Mesendoderm (in vitro differentiated cells): ENCODE results near the gene USP7.

Source experiments
- DNase-seq: peaks from one replicate; pipeline ENCODE4 v3.0.0; 2013
- H2AK5ac ChIP-seq: 2 replicates; pipeline ENCODE4 v1.6.1; 2013; ENCODE audit warnings: low read length, inconsistent platforms
- H2BK120ac ChIP-seq: 2 replicates; pipeline ENCODE4 v1.6.1; 2013; ENCODE audit warnings: low read depth, mild to moderate bottlenecking, low read length, moderate library complexity, mixed read lengths
- H2BK15ac ChIP-seq: replicated peaks from 2 replicates; pipeline ENCODE4 v1.6.1; 2013; ENCODE audit warnings: low read depth, mild to moderate bottlenecking, moderate library complexity
- H2BK5ac ChIP-seq: 2 replicates; pipeline ENCODE4 v1.6.1; 2013; ENCODE audit warnings: low read length, inconsistent platforms
- H3K18ac ChIP-seq: 2 replicates; pipeline ENCODE4 v1.6.1; 2013; ENCODE audit warnings: mild to moderate bottlenecking, low read length, mixed read lengths
- H3K23ac ChIP-seq: one replicate; pipeline ENCODE4 v1.6.1; 2013; ENCODE audit warnings: low read length
- H3K27ac ChIP-seq: 2 replicates; pipeline ENCODE4 v1.5.1; 2013; ENCODE audit warnings: low read depth, mild to moderate bottlenecking, inconsistent platforms, low read length, moderate library complexity
- H3K27me3 ChIP-seq: 2 replicates; pipeline ENCODE4 v1.6.1; 2013; ENCODE audit warnings: low read length, control low read depth, mild to moderate bottlenecking, inconsistent platforms; ENCODE audit not compliant: insufficient read depth, poor library complexity
- H3K36me3 ChIP-seq: 2 replicates; pipeline ENCODE4 v1.6.1; 2013; ENCODE audit warnings: low read length, inconsistent platforms; ENCODE audit not compliant: control insufficient read depth, insufficient read depth
- H3K4ac ChIP-seq: one replicate; pipeline ENCODE4 v1.6.1; 2013; ENCODE audit warnings: low read depth, mild to moderate bottlenecking, low read length, moderate library complexity
- H3K4me1 ChIP-seq: 2 replicates; pipeline ENCODE4 v1.6.1; 2013; ENCODE audit warnings: low read depth, low read length, inconsistent platforms; ENCODE audit not compliant: control insufficient read depth
- H3K4me2 ChIP-seq: 2 replicates; pipeline ENCODE4 v1.6.1; 2013; ENCODE audit warnings: low read length
- H3K4me3 ChIP-seq: 2 replicates; pipeline ENCODE4 v1.5.1; 2013; ENCODE audit warnings: mild to moderate bottlenecking, low read length
- H3K56ac ChIP-seq: one replicate; pipeline ENCODE4 v1.6.1; 2013; ENCODE audit warnings: low read length
- H3K79me1 ChIP-seq: 2 replicates; pipeline ENCODE4 v1.6.1; 2013; ENCODE audit warnings: low read length, inconsistent platforms
- H3K79me2 ChIP-seq: 2 replicates; pipeline ENCODE4 v1.6.1; 2013; ENCODE audit warnings: mild to moderate bottlenecking, low read length; ENCODE audit not compliant: control insufficient read depth, insufficient read depth
- H3K9ac ChIP-seq: 2 replicates; pipeline ENCODE4 v1.6.1; 2013; ENCODE audit warnings: low read length, inconsistent platforms
- H4K5ac ChIP-seq: one replicate; pipeline ENCODE4 v1.6.1; 2013; ENCODE audit warnings: low read length
- H4K8ac ChIP-seq: one replicate; pipeline ENCODE4 v1.6.1; 2013; ENCODE audit warnings: low read depth, mild to moderate bottlenecking, control low read depth, low read length, moderate library complexity
- WGBS: extraction: QIAGEN DNeasy Blood & Tissue Kit; methylation state at CpG from one replicate; pipeline ENCODE4 v1.1.7; 2013; ENCODE audit warnings: low lambda C conversion rate, missing lambda C conversion rate; ENCODE audit not compliant: insufficient coverage; ENCODE audit errors: extremely low coverage; 5-methylcytosine and 5-hydroxymethylcytosine counted together

The USP7 gene

DNA sequence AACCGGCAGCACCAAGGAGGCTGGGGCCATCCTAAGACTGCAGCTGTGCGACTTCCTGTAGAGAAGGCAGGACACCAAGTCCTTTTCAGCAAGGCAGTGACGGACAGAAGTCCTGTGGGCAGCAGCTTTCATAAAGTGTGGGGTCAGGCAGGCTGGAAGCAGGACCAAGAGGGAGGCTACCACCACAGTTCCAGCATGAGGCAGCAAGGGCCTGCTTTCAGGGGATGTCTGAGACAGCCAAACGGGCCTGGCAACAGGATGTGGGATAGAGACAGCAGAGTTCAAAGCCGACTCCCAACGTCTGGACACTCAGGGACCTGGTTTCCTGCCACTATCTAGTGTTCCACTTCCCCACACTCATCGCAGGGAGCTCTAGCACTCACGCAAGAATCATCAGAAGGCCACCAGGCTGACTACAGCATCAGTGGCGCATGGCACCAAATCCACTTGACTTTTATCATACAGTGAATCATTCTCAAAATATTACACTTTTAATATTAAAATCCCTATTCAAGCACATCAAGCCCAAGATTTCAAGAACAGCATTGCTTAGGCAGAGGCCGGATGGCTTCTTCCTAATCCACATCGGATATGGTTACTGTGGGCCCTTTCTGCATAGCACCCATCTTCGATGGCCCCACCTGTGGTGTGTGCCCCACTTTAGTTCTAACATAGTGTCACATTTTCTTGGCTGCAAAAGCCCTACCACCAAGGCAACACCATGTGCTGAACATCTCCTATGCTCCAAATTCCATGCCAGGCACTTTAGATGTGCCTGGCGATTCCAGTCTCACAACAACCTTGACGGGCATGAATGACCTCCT is 5.2 kb downstream of the USP7 start:
- Histone ChIP-seq H4K8ac (no peak overlapping the region), H3K4me2 (no peak overlapping the region), H3K56ac (peak overlapping the region; percentile 59), H2AK5ac (no peak overlapping the region), H3K4me3 (no peak overlapping the region), H4K5ac (no peak overlapping the region), H3K79me1 (peaks cover 10% of the 10 kb centered on the region), H3K27me3 (no peaks in the 10 kb centered on the region), H3K27ac (no peak overlapping the region), H3K36me3 (no peaks in the 10 kb centered on the region), H3K79me2 (peaks cover 91% of the 10 kb centered on the region), H3K4ac (no peak overlapping the region), H2BK120ac (no peak overlapping the region), H2BK5ac (no peak overlapping the region), H3K4me1 (peaks cover 24% of the 10 kb centered on the region), H2BK15ac (no peak overlapping the region), H3K23ac (peak overlapping the region; percentile 94), H3K9ac (peak overlapping the region; percentile 35), H3K18ac (no peak overlapping the region)
- no CpG with 5 or more reads among the region's 14 CpGs for WGBS
- peak; percentile 42 for DNase-seq

- Histone ChIP-seq H3K27ac (no peak overlapping the region), H3K4ac (no peak overlapping the region), H3K4me1 (peaks cover 24% of the 10 kb centered on the region)
Measured at GRCh38 chr16:8957509-8958157, 6.1 kb downstream of the USP7 start.

DNA sequence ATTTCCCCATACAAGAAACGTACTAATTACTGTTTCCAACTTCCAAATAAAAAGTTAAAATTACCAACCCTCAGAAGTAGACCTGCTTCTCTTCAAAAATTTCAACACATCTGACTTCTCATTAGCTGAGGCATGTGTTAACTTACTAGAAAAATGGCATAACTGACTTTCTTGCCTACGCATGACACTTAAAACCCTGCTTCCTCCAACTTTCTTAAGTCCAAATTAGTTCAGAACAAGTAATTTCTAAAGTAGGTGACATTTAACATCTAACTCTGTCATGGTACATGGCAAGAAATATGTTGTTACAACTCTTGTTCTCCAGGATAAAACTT is 6.7 kb downstream of the USP7 start:
- Histone ChIP-seq H3K4me2 (no peak overlapping the region), H3K18ac (no peak overlapping the region), H3K27ac (no peak overlapping the region), H2BK120ac (no peak overlapping the region), H4K5ac (no peak overlapping the region), H4K8ac (no peak overlapping the region), H3K4me3 (no peak overlapping the region), H2BK5ac (no peak overlapping the region), H3K36me3 (no peaks in the 10 kb centered on the region), H3K79me1 (peaks cover 10% of the 10 kb centered on the region), H2BK15ac (no peak overlapping the region), H2AK5ac (no peak overlapping the region), H3K9ac (no peak overlapping the region), H3K79me2 (peaks cover 93% of the 10 kb centered on the region), H3K4ac (no peak overlapping the region), H3K23ac (no peak overlapping the region), H3K56ac (no peak overlapping the region), H3K4me1 (peaks cover 24% of the 10 kb centered on the region), H3K27me3 (no peaks in the 10 kb centered on the region)
- no peak for DNase-seq
- WGBS: no CpG with 5 or more reads among the region's 2 CpGs

More at GRCh38 chr16:8957509-8958157, 6.1 kb downstream of the USP7 start:
- Histone ChIP-seq H3K18ac (no peak overlapping the region), H3K36me3 (no peaks in the 10 kb centered on the region), H3K79me1 (peaks cover 10% of the 10 kb centered on the region), H2BK15ac (no peak overlapping the region), H3K4me3 (no peak overlapping the region), H4K5ac (no peak overlapping the region), H3K9ac (no peak overlapping the region), H3K79me2 (peaks cover 93% of the 10 kb centered on the region), H2BK120ac (no peak overlapping the region), H2AK5ac (no peak overlapping the region), H3K4me2 (no peak overlapping the region), H2BK5ac (no peak overlapping the region), H3K23ac (no peak overlapping the region), H4K8ac (no peak overlapping the region), H3K56ac (no peak overlapping the region), H3K27me3 (no peaks in the 10 kb centered on the region)
- no peak for DNase-seq
- WGBS: 100% methylated on average over 2 of the region's 9 CpGs

DNA sequence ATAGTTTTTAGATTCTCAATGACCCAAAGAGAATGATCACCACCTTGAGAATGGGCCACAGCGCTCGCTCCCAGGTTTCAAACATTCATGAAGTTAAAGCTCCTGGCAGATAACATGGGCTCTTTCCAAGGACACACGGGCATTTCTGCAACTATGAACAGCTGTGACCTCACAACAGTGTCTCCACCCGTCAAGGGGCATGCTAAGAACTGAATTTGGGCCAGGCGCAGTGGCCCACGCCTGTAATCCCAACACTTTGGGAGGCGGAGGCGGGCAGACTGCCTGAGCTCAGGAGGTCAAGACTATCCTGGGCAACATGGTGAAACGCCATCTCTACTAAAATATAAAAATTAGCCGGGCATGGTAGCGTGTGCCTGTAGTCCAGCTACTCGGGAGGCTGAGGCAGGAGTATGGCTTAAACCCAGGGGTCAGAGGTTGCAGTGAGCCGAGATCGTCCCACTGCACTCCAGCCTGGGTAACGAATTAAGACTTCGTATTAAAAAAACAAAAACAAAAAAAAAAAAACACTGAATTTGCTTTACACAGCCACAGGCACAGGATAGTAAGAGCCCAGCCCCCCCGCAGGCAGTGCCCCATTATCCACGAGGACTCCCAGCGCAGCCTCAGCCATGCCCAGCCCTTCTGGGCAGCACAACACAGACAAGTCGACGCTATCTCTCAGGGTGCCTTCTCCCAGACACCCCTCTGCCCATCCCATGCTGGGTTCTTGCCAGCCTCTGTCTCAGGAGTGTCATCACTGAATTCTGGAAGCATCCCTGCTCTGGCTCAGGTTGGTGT is 7.2 kb downstream of the USP7 start:
- Histone ChIP-seq H4K5ac (no peak overlapping the region), H3K36me3 (no peaks in the 10 kb centered on the region), H2BK5ac (no peak overlapping the region), H2AK5ac (no peak overlapping the region), H3K4me1 (peaks cover 22% of the 10 kb centered on the region), H3K4me2 (no peak overlapping the region), H2BK120ac (no peak overlapping the region), H3K23ac (no peak overlapping the region), H3K27me3 (no peaks in the 10 kb centered on the region), H3K79me2 (peaks cover 93% of the 10 kb centered on the region), H3K4ac (no peak overlapping the region), H2BK15ac (no peak overlapping the region), H3K9ac (no peak overlapping the region), H3K56ac (no peak overlapping the region), H3K18ac (no peak overlapping the region), H3K79me1 (peaks cover 11% of the 10 kb centered on the region), H3K4me3 (no peak overlapping the region), H3K27ac (no peak overlapping the region), H4K8ac (no peak overlapping the region)
- no peak for DNase-seq
- WGBS: no CpG with 5 or more reads among the region's 21 CpGs

- no CpG with 5 or more reads among the region's 2 CpGs for WGBS
- peak; percentile 39 for DNase-seq
- no peak overlapping the region for H3K27ac ChIP-seq
Measured at GRCh38 chr16:8955828-8956227, 7.9 kb downstream of the USP7 start.

More at GRCh38 chr16:8955828-8956227, 7.9 kb downstream of the USP7 start:
- Histone ChIP-seq H3K4me1 (peaks cover 26% of the 10 kb centered on the region), H3K18ac (no peak overlapping the region), H3K9ac (no peak overlapping the region), H3K4me3 (no peak overlapping the region), H4K5ac (no peak overlapping the region), H3K4me2 (no peak overlapping the region), H3K23ac (no peak overlapping the region), H3K79me1 (peaks cover 12% of the 10 kb centered on the region), H2AK5ac (no peak overlapping the region), H3K36me3 (no peaks in the 10 kb centered on the region), H3K79me2 (peaks cover 94% of the 10 kb centered on the region), H4K8ac (no peak overlapping the region), H3K56ac (no peak overlapping the region), H3K27me3 (no peaks in the 10 kb centered on the region), H3K4ac (no peak overlapping the region), H2BK15ac (no peak overlapping the region), H2BK5ac (no peak overlapping the region), H2BK120ac (no peak overlapping the region)
